ENCODE results near the gene ADTRP. TPM values are rescaled to one million over a fixed set of nuclear protein-coding genes. Genes with fewer than 3 reads are reported as not detected.
A peak's percentile ranks its signal among the peaks of the same experiment; 100 is the strongest.

ADTRP gene
- total and polyA plus RNA-seq, 7 donors = 0.36 to 86.9 (median 31.2) TPM; not detected in 3

GRCh38 chr6:11702500-11703130 is 76.0 kb downstream of the ADTRP start:
- intact Hi-C loops (cut with DNase I) = loop anchor here (5.0 kb wide), 1 partner anchor 530 kb away; no protein-coding TSS in a partner anchor
- no peak for TF ChIP-seq EP300 (IDR thresholded peaks at IDR 0.05)
- TF ChIP-seq POLR2AphosphoS5 (IDR thresholded peaks at IDR 0.05) = no peak
- no peak for TF ChIP-seq POLR2A (IDR thresholded peaks at IDR 0.05)
- no peak for TF ChIP-seq CTCF (IDR thresholded peaks at IDR 0.05)

DNA sequence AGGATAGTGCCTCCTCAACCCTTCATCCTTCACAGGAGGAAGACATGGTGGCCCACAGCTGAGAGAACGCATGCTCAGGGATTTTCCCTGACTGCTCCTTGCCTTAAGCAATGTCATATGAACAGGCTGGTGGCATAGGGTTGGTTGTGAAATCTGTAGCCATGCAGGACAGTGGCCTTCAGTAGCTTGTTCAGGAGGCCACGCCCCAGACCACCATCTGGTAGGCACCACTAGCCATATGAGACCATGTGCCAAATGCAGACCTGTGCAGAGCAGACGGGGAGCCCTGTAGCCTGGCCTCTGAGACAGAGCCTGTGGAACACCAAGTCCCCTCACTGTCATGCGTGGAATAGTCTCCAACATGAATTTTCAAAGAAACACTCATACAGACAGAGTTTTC is 76.5 kb downstream of the ADTRP start:
- intact Hi-C loops (cut with DNase I) = loop anchor here (5.0 kb wide), 1 partner anchor 530 kb away; no protein-coding TSS in a partner anchor
- no peaks in the 10 kb centered on the region for H3K9me3 ChIP-seq
- H3K36me3 ChIP-seq = no peaks in the 10 kb centered on the region

More at GRCh38 chr6:11702500-11703130, 76.0 kb downstream of the ADTRP start:
- no peaks in the 10 kb centered on the region for H3K9me3 ChIP-seq
- no peak for DNase-seq
- WGBS, 2 donors = 18 to 61% methylated on average over 5 of the region's 5 CpGs
- H3K27ac ChIP-seq = no peak overlapping the region
- H3K4me3 ChIP-seq = no peak overlapping the region
- no peaks in the 10 kb centered on the region for H3K36me3 ChIP-seq
- peaks cover 0 to 4% (median 0%) of the 10 kb centered on the region in 4 donors for H3K4me1 ChIP-seq
- H3K27me3 ChIP-seq = no peaks in the 10 kb centered on the region

GRCh38 chr6:11701573-11701972 is 77.0 kb downstream of the ADTRP start:
- intact Hi-C loops (cut with DNase I) = loop anchor here (5.0 kb wide), 1 partner anchor 531 kb away; no protein-coding TSS in a partner anchor
- Histone ChIP-seq H3K27ac (no peak overlapping the region), H3K4me1 (peaks cover 0 to 4% (median 0%) of the 10 kb centered on the region in 4 donors), H3K36me3 (no peaks in the 10 kb centered on the region), H3K4me3 (no peak overlapping the region), H3K27me3 (no peaks in the 10 kb centered on the region), H3K9me3 (no peaks in the 10 kb centered on the region)
- no peak for TF ChIP-seq CTCF (IDR thresholded peaks at IDR 0.05)
- TF ChIP-seq EP300 (IDR thresholded peaks at IDR 0.05) = no peak
- TF ChIP-seq POLR2A (IDR thresholded peaks at IDR 0.05) = no peak
- no peak for TF ChIP-seq POLR2AphosphoS5 (IDR thresholded peaks at IDR 0.05)
- DNase-seq = no peak
- WGBS, 2 donors = 89 to 96% methylated on average over 6 of the region's 6 CpGs

More for the DNA sequence above, 76.5 kb downstream of the ADTRP start:
- no peak for TF ChIP-seq POLR2AphosphoS5 (IDR thresholded peaks at IDR 0.05)
- TF ChIP-seq EP300 (IDR thresholded peaks at IDR 0.05) = no peak
- no peak for TF ChIP-seq CTCF (IDR thresholded peaks at IDR 0.05)
- no peak for TF ChIP-seq POLR2A (IDR thresholded peaks at IDR 0.05)
- no peak overlapping the region for H3K27ac ChIP-seq
- no peak for DNase-seq
- H3K4me1 ChIP-seq = peaks cover 0 to 4% (median 0%) of the 10 kb centered on the region in 4 donors
- H3K27me3 ChIP-seq = no peaks in the 10 kb centered on the region
- 88 to 91% methylated on average over 4 of the region's 4 CpGs for WGBS, 2 donors
- H3K4me3 ChIP-seq = no peak overlapping the region

- Histone ChIP-seq H3K4me1 (peaks cover 0 to 4% (median 0%) of the 10 kb centered on the region in 4 donors), H3K4me3 (no peak overlapping the region), H3K9me3 (no peaks in the 10 kb centered on the region), H3K27ac (no peak overlapping the region), H3K27me3 (no peaks in the 10 kb centered on the region), H3K36me3 (no peaks in the 10 kb centered on the region)
- no peak for DNase-seq
- 96 to 100% methylated on average over 2 of the region's 2 CpGs for WGBS, 2 donors
- intact Hi-C loops (cut with DNase I) = loop anchor here (5.0 kb wide), 1 partner anchor 532 kb away; no protein-coding TSS in a partner anchor
- no peak for TF ChIP-seq EP300 (IDR thresholded peaks at IDR 0.05)
- peak in 3 of 4 experiments; percentile 19 to 56 (median 44) for TF ChIP-seq CTCF (IDR thresholded peaks at IDR 0.05)
Measured at GRCh38 chr6:11700118-11700718, 78.4 kb downstream of the ADTRP start.
